Right renal pelvis (tissue), 4 donors: ENCODE measurements around the gene ATF7. TPM values are rescaled to one million over a fixed set of nuclear protein-coding genes. Genes with fewer than 3 reads are reported as not detected.
"Not testable (repeated sequence)": the region's sequence is repeated elsewhere in the genome, so short reads cannot be mapped to it uniquely, and the experiment has no call there.

ENCODE experiments used
- DNase-seq, 4 donors: peaks; one replicate each; pipeline ENCODE4 v3.0.0-alpha.2; 2013; ENCODE audit warnings: low read depth in 4 of 4, low spot score in 3 of 4, missing footprints in 1 of 4
- polyA plus RNA-seq, 4 donors: library from polyadenylated mRNA; unstranded; fragments of 120-200 nt; gene quantifications; one replicate each; pipeline ENCODE4 v1.2.1, GENCODE V29; 2013; ENCODE audit not compliant: insufficient read length in 4 of 4

ATF7 gene
- 10 to 100 TPM; 38.4 to 47.0 (median 44.8) TPM for polyA plus RNA-seq

DNA sequence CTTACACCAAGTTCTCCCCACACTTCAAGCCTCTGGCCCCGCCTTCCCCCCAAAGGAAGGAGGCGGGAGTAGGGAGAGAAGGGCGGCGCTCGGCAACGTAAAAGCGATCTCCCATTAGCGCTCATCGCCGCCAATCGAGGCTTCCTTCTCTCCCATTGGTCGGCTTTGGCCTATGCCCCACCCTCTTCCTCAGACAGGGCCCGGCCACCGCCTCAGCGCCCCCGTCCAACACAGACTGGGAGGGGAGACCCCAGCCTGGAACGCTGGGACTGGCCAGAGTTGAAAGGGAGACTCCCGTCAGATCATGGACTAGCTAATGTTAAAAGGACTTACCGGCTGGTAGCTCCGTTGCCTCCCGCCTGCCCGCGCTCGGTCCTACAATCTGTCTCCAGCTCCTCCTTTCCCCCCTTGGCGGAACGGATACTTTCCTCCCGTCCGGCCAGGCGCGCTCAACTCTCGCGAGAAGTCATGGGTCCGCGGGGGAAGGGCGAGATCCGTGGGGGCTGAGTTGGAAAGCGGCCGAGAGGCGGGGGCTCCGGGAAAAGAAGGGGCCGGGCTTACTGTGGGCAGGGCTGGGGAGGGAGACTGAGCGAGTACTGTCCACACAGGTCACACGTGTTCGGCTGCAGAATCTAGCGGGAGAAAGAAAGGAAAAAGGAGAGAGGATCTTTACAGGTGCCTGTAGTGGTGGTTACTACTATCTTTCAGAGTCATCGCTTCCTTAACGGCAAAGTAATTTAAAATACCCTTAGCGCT, at the start of gene ATF7:
Gene ATF7, minus strand, starts transcription at position 437 of the 756 bp plus-strand sequence. CDS start 25,382 bp downstream, outside the sequence.
- peak; percentile 97 to 100 (median 97) for DNase-seq

DNA sequence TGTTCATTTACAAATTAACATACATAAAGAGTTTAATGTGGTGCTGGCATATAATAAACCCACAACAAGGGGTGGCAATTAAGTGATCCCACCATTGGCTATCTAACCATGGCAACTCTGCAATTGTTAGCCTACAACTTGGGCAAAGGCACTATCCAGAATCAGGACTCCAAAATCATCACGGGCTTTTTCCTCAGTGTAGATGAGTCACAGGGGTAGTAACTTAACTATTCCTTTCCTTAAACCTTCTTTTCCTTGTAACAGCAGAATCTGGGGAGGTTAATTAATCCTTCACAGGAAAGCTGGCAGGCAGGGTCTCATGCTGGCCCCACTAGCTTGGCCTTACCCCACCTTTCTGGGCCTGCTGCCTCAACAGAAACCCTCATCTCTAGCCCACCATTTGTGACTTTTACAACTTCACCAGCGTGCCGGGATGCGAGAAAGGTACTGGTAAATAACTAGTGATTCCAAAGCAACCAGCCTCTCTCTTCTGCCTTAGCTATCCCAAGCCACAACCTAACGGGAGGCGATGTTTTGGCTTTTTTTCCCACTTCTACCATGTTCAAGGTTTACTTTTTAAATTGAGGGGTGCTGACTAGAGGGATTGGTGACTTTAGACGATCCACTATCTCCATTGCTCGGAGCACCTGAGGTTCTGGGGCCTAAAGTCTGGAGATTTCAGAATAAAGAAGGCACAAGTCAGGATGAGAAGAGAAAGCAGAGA, 49.0 kb upstream of the ATF7 start:
- DNase-seq, result no peak

GRCh38 chr12:53670971-53671370, 44.8 kb upstream of the ATF7 start:
- DNase-seq, result no peak

DNA sequence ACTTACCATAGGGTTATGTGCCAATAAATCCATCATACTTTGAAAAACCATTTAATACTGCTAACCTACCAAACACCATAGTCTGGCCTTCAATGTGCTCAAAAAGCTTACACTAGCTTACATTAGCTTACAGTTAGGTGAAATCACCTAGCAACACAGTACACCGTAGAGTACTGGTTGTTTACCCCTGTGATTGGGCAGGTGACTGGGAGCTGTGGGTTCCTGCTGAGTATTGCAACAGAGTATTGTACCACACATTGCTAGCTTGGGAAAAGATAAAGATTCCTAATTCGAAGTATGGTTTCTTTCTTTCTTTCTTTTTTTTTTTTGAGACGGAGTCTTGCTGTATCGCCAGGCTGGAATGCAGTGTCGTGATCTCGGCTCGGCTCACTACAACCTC, 44.1 kb upstream of the ATF7 start:
- DNase-seq, result no peak

- DNase-seq, result no peak
These were observed 40.9 kb upstream of the ATF7 start for GRCh38 chr12:53667080-53667479.

DNA sequence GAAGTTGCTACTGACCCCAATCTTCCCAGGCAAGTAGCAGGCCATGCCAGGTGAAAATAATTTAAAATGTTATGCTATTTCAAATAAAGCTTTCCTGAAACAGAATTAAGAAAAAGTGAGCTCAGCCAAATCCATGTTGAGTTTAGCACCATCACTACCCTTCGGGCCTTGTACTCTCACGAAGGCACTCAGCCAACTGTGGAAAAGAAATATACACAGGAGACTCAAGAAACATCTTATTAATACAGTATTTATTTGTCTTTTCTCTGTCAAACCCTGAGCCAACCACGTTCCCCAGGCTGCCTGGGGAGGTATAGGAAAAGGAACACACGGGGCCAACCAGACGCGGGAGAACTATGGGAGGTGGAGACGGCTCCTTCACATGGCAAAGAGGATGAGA, 38.8 kb upstream of the ATF7 start:
- no peak for DNase-seq

- no peak for DNase-seq
These were observed 38.0 kb upstream of the ATF7 start for GRCh38 chr12:53664191-53664590.

- no peak for DNase-seq
These were observed 33.9 kb upstream of the ATF7 start for GRCh38 chr12:53660041-53660440.

- DNase-seq, result no peak
These were observed 33.4 kb upstream of the ATF7 start for GRCh38 chr12:53659571-53659981.

DNA sequence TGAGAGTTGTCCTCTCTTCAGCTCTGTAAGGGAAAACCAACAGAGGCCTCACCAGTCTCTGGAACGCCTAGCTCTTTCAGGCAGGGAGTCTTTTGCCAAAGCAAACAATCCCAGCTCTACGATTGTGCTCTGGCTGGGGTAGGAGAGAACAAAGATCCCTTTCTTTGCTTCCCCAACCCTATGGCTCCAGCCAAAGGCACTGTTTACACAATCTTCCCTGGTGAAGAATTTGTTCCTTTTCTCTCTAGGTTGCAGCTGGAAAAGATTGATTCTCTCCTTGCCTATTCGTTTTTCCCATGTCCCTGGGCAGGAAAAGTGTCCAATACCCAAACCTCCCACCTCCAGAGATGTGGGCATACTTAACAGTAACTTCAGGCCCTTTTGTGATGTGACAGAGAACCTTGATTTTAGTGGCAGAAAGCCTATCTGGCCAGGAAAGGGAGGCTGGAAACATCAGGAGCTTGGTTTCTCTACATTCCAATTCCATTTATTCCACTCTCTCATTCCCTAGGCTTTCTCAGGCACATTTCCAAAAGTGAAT, 32.9 kb upstream of the ATF7 start:
- no peak for DNase-seq

GRCh38 chr12:53657041-53657440, 30.9 kb upstream of the ATF7 start:
- no peak for DNase-seq

DNA sequence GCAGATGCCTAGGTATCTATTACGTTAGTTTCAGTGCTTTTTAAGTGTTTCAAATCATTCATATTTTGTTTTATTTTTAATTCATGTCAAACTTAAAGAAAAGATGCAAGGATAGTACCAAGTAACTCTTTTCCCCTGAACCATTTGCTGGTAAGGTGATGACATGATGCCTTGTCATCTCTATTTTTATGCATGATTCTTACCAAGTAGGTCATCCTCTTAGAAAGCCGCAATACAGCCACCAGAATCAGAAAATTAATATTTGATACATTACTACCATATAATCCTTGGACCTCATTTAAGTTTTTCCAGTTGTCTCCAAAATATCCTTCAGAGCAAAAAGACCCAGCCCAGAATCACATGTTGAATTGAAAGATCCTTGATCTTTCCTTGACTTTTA, 27.4 kb upstream of the ATF7 start:
- DNase-seq, result no peak

- no peak for DNase-seq
These were observed 26.2 kb upstream of the ATF7 start for GRCh38 chr12:53652366-53652765.

GRCh38 chr12:53651737-53652136, 25.6 kb upstream of the ATF7 start:
- DNase-seq, result no peak

- DNase-seq, result not testable (repeated sequence)
These were observed 20.1 kb upstream of the ATF7 start for GRCh38 chr12:53646300-53646699.

GRCh38 chr12:53645165-53645564, 19.0 kb upstream of the ATF7 start:
- DNase-seq, result no peak

GRCh38 chr12:53644133-53644532, 18.0 kb upstream of the ATF7 start:
- no peak for DNase-seq

DNA sequence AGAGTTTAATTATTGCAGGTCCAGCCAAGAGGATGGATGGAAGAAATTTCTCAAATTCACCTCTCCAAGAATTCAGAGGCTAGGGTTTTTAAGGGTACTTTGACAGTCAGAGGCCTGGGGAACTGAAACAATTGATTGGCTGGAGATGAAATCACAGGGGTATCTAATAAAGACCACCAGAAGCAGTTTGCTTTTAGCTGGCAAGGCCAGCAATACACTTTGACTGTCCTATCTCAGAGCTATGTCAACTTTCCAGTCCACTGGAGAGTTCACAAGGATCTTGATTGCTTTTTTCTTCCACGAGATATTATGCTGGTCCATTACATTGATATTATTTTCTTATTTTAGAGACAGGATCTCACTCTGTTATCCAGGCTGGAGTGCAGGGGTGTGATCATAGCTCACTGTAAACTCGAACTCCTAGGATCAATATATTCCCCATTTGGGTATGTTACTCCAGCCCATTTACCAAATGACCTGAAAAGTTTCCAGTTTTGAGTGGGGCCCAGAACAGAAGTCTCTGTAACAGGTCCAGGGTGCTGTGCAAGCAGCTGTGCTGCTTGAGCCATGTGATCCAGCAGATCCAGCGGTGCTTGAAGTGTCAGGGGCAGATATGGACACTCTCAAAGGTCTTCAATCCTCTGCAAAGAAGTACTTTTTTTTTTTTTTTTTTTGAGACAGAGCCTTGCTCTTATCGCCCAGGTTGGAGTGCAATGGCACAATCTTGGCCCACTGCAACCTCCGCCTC, 17.2 kb upstream of the ATF7 start:
- DNase-seq, result no peak

DNA sequence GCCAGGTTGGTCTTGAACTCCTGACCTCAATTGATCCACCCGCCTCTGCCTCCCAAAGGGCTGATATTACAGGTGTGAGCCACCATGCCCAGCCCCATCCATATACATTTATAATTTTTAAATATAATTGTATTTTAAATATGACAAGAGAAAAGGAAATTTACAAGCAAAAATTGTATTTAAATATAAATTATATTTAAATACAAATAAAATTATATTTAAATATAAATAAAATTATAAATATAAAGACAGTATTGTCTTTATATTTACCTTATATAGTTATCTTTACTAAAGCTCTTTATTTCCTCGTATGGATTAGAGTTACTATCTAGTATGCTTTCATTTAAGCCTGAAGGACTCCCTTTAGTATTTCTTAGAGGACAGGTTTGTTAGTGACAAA, 11.9 kb upstream of the ATF7 start:
- no peak for DNase-seq

DNA sequence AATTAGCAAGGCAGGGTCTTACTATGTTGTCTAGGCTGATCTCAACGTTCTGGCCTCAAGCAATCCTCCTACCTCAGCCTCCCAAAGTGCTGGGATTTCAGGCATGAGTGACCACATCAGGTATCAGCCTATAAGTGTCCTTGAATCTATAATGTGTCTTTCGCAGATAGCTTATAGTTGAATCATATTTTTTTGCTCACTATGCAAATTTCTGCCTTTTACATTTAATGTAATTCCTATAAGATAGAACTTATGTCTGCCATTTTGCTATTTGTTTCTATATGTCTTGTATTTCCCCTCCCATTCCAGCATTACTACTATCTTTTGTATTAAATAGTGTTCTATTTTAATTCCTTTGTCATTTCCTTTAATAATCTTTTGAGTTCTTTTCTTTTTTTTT, 10.5 kb upstream of the ATF7 start:
- no peak for DNase-seq

- not testable (repeated sequence) for DNase-seq
These were observed 9.5 kb upstream of the ATF7 start for GRCh38 chr12:53635708-53636107.
